Epithelial cell of prostate (primary cell): ENCODE results near the gene C5orf46.
A peak's percentile ranks its signal among the peaks of the same experiment; 100 is the strongest.
"Not testable (repeated sequence)": the region's sequence is repeated elsewhere in the genome, so short reads cannot be mapped to it uniquely, and the experiment has no call there.

Source experiments
- DNase-seq: peaks from one replicate; pipeline ENCODE4 v3.0.0-alpha.2; 2011; ENCODE audit warnings: low read depth, low spot score
- H3K27ac ChIP-seq: fragments of 450-650 bp; 2 replicates; pipeline ENCODE4 v1.5.1; 2017; ENCODE audit warnings: mild to moderate bottlenecking

C5orf46 gene

GRCh38 chr5:147898875-147899401 lies 7.4 kb downstream of the C5orf46 start:
- no peak for DNase-seq
- H3K27ac ChIP-seq = peak overlapping the region; percentile 72

- DNase-seq = no peak
- H3K27ac ChIP-seq = no peak overlapping the region
Observed at GRCh38 chr5:147895864-147896263, 10.5 kb downstream of the C5orf46 start.

GRCh38 chr5:147893820-147894219 lies 12.5 kb downstream of the C5orf46 start:
- no peak for DNase-seq
- H3K27ac ChIP-seq = peak overlapping the region; percentile 76

- H3K27ac ChIP-seq = peak overlapping the region; percentile 76
- no peak for DNase-seq
Observed at GRCh38 chr5:147892696-147893296, 13.5 kb downstream of the C5orf46 start.

- H3K27ac ChIP-seq = peak overlapping the region; percentile 47
- peak; percentile 45 for DNase-seq
Observed at GRCh38 chr5:147887930-147888329, 18.4 kb downstream of the C5orf46 start.

GRCh38 chr5:147887026-147887627 lies 19.2 kb downstream of the C5orf46 start:
- DNase-seq = no peak
- peak overlapping the region; percentile 47 for H3K27ac ChIP-seq

- no peak for DNase-seq
- H3K27ac ChIP-seq = no peak overlapping the region
Observed at GRCh38 chr5:147882586-147883313, 23.6 kb downstream of the C5orf46 start.

- no peak for DNase-seq
- H3K27ac ChIP-seq = no peak overlapping the region
Observed at GRCh38 chr5:147880487-147880886, 25.9 kb downstream of the C5orf46 start.

- DNase-seq = no peak
- no peak overlapping the region for H3K27ac ChIP-seq
Observed at GRCh38 chr5:147879784-147880183, 26.6 kb downstream of the C5orf46 start.

GRCh38 chr5:147878066-147878759 lies 28.1 kb downstream of the C5orf46 start, which contains the start of gene SCGB3A2:
SCGB3A2 (plus strand) TSS chr5:147878711; CDS start chr5:147878804, 93 bp downstream.
- no peak within 1 kb of the TSS for H3K27ac ChIP-seq
- no peak for DNase-seq

GRCh38 chr5:147876626-147877025 lies 29.7 kb downstream of the C5orf46 start:
- H3K27ac ChIP-seq = no peak overlapping the region
- no peak for DNase-seq

GRCh38 chr5:147876141-147876540 lies 30.2 kb downstream of the C5orf46 start:
- no peak for DNase-seq
- no peak overlapping the region for H3K27ac ChIP-seq

GRCh38 chr5:147874910-147875367 lies 31.4 kb downstream of the C5orf46 start:
- DNase-seq = no peak
- no peak overlapping the region for H3K27ac ChIP-seq

GRCh38 chr5:147874118-147874875 lies 32.0 kb downstream of the C5orf46 start:
- not testable (repeated sequence) for H3K27ac ChIP-seq, DNase-seq

GRCh38 chr5:147872744-147873435 lies 33.4 kb downstream of the C5orf46 start:
- not testable (repeated sequence) for H3K27ac ChIP-seq, DNase-seq

GRCh38 chr5:147871980-147872549 lies 34.3 kb downstream of the C5orf46 start:
- not testable (repeated sequence) for DNase-seq, H3K27ac ChIP-seq

GRCh38 chr5:147869892-147870291 lies 36.4 kb downstream of the C5orf46 start:
- H3K27ac ChIP-seq, DNase-seq: not testable (repeated sequence)

GRCh38 chr5:147869112-147869511 lies 37.2 kb downstream of the C5orf46 start:
- no peak overlapping the region for H3K27ac ChIP-seq
- DNase-seq = no peak
